H1 (cell line): Measurements from ENCODE around the gene TMEM156. TPM values are rescaled to one million over a fixed set of nuclear protein-coding genes. Genes with fewer than 3 reads are reported as not detected.

Experiments used
- CTCF ChIA-PET: fragments of 300-600 bp; sonication (Branson Sonifier 250); formaldehyde crosslinking; loops from one replicate; lab custom pipeline; 2021; ENCODE audit not compliant: partially characterized antibody; lab: Charles Lee
- POLR2A ChIA-PET: fragments of 300-600 bp; sonication (Branson Sonifier 250); formaldehyde crosslinking; loops from one replicate; lab custom pipeline; 2021; ENCODE audit warnings: inconsistent platforms; ENCODE audit not compliant: partially characterized antibody; lab: Charles Lee
- DNase-seq, 2 experiments: peaks; one replicate each; pipeline versions ENCODE4 v3.0.0 to v3.0.0-alpha.2; 2010 to 2022; ENCODE audit warnings: low spot score in 2 of 2, low read depth in 1 of 2, mixed read lengths in 1 of 2
- FAIRE-seq: peaks from 2 replicates; lab custom pipeline; 2011; peaks lifted over from hg19 to GRCh38; lab: Jason Lieb, UNC
- H2AFZ ChIP-seq: 2 replicates; pipeline ENCODE4 v1.8.1; 2012; ENCODE audit warnings: low read length, inconsistent platforms
- H2AK5ac ChIP-seq: 2 replicates; pipeline ENCODE4 v1.6.1; 2013; ENCODE audit warnings: low read depth, low read length
- H2BK120ac ChIP-seq: replicated peaks from 2 replicates; pipeline ENCODE3; 2013; ENCODE audit warnings: low read depth, low read length, inconsistent platforms
- H2BK12ac ChIP-seq: 2 replicates; pipeline ENCODE4 v1.6.1; 2013; ENCODE audit warnings: low read depth, low read length
- H2BK15ac ChIP-seq: 2 replicates; pipeline ENCODE4 v1.6.1; 2013; ENCODE audit warnings: low read length
- H2BK20ac ChIP-seq: 2 replicates; pipeline ENCODE4 v1.6.1; 2013; ENCODE audit warnings: low read length
- H2BK5ac ChIP-seq: 2 replicates; pipeline ENCODE4 v1.6.1; 2013; ENCODE audit warnings: low read depth, low read length
- H3K14ac ChIP-seq: 2 replicates; pipeline ENCODE4 v1.6.1; 2013; ENCODE audit warnings: inconsistent platforms; ENCODE audit not compliant: insufficient read length
- H3K18ac ChIP-seq: 2 replicates; pipeline ENCODE4 v1.6.1; 2013; ENCODE audit warnings: low read length; ENCODE audit errors: extremely low read depth
- H3K23ac ChIP-seq: 2 replicates; pipeline ENCODE4 v1.6.1; 2013; ENCODE audit warnings: inconsistent platforms; ENCODE audit not compliant: insufficient read length
- H3K23me2 ChIP-seq: 2 replicates; pipeline ENCODE4 v1.6.1; 2013; ENCODE audit warnings: low read depth, low read length
- H3K27ac ChIP-seq: 2 replicates; pipeline ENCODE4 v1.6.1; 2011; ENCODE audit warnings: low read depth, low read length, inconsistent platforms
- H3K27me3 ChIP-seq, 4 experiments: replicated peaks in 1 of 4; 1 replicate in 1 of 4; 2 replicates in 3 of 4; pipeline versions ENCODE4 v1.6.1 to v1.8.1; 2011 to 2013; ENCODE audit warnings: low read length in 3 of 4, mild to moderate bottlenecking in 3 of 4, inconsistent platforms in 2 of 4, mixed read lengths in 2 of 4, moderate library complexity in 1 of 4; ENCODE audit not compliant: control insufficient read depth in 3 of 4, insufficient read depth in 3 of 4; ENCODE audit errors: extremely low read depth in 1 of 4
- H3K36me3 ChIP-seq, 4 experiments: 2 replicates each; pipeline versions ENCODE4 v1.6.1 to v1.8.1; 2011 to 2013; ENCODE audit warnings: mild to moderate bottlenecking in 4 of 4, low read length in 3 of 4, moderate library complexity in 2 of 4, control low read depth in 1 of 4, inconsistent platforms in 1 of 4; ENCODE audit not compliant: insufficient read depth in 4 of 4, control insufficient read depth in 2 of 4
- H3K4ac ChIP-seq: replicated peaks from 2 replicates; pipeline ENCODE3; 2013; ENCODE audit warnings: low read length, low read depth, mixed read lengths, inconsistent platforms; ENCODE audit not compliant: insufficient read length
- H3K4me1 ChIP-seq, 4 experiments: replicated peaks in 1 of 4; 1 replicate in 1 of 4; 2 replicates in 3 of 4; pipeline versions ENCODE4 v1.6.1 to v1.8.1; 2011 to 2013; ENCODE audit warnings: low read length in 3 of 4, inconsistent platforms in 2 of 4, mixed read lengths in 1 of 4; ENCODE audit not compliant: insufficient read depth in 4 of 4, control insufficient read depth in 3 of 4
- H3K4me2 ChIP-seq, 2 experiments: 2 replicates each; pipeline versions ENCODE4 v1.6.1 to v1.8.1; 2011 to 2013; ENCODE audit warnings: low read depth in 2 of 2, low read length in 2 of 2, control low read depth in 1 of 2, inconsistent platforms in 1 of 2, mild to moderate bottlenecking in 1 of 2; ENCODE audit not compliant: insufficient read depth in 1 of 2
- H3K4me3 ChIP-seq, 4 experiments: fragments of 200-600, 300-600 bp in 1 of 4; sonication (generic), shearing (Covaris generic), sonication (Bioruptor Twin) in 1 of 4; 2 replicates each; pipeline versions ENCODE4 v1.5.1 to v1.8.1; 2011 to 2016; ENCODE audit warnings: low read length in 4 of 4, low read depth in 3 of 4, control low read depth in 2 of 4, inconsistent platforms in 2 of 4, mild to moderate bottlenecking in 2 of 4, mixed read lengths in 1 of 4, moderate library complexity in 1 of 4; ENCODE audit not compliant: insufficient read depth in 2 of 4; ENCODE audit errors: extremely low read depth in 1 of 4
- H3K56ac ChIP-seq: replicated peaks from 2 replicates; pipeline ENCODE3; 2013; ENCODE audit warnings: low read depth, mild to moderate bottlenecking, mixed read lengths, low read length, inconsistent platforms; ENCODE audit not compliant: insufficient read length
- H3K79me1 ChIP-seq: 2 replicates; pipeline ENCODE4 v1.6.1; 2013; ENCODE audit warnings: low read depth, low read length, control low read depth
- H3K79me2 ChIP-seq, 2 experiments: 2 replicates each; pipeline versions ENCODE4 v1.6.1 to v1.8.1; 2012 to 2013; ENCODE audit warnings: low read length in 2 of 2, mild to moderate bottlenecking in 2 of 2, inconsistent platforms in 1 of 2; ENCODE audit not compliant: insufficient read depth in 2 of 2, control insufficient read depth in 1 of 2
- H3K9ac ChIP-seq, 4 experiments: replicated peaks in 1 of 4; 1 replicate in 1 of 4; 2 replicates in 3 of 4; pipeline versions ENCODE4 v1.6.1 to v1.8.1; 2011 to 2013; ENCODE audit warnings: low read depth in 3 of 4, low read length in 3 of 4, control low read depth in 2 of 4, mild to moderate bottlenecking in 2 of 4, moderate library complexity in 2 of 4, inconsistent platforms in 1 of 4; ENCODE audit errors: extremely low read depth in 1 of 4
- H3K9me3 ChIP-seq, 2 experiments: 2 replicates each; pipeline versions ENCODE4 v1.6.1 to v1.8.1; 2012 to 2013; ENCODE audit warnings: mild to moderate bottlenecking in 2 of 2, moderate library complexity in 2 of 2, control low read depth in 1 of 2, inconsistent platforms in 1 of 2, low read depth in 1 of 2, low read length in 1 of 2, mixed read lengths in 1 of 2; ENCODE audit not compliant: insufficient read depth in 2 of 2
- H4K20me1 ChIP-seq, 2 experiments: replicated peaks in 1 of 2; 2 replicates each; pipeline versions ENCODE3 to v1.8.1; 2011 to 2013; ENCODE audit warnings: inconsistent platforms in 2 of 2, low read length in 2 of 2, mild to moderate bottlenecking in 1 of 2; ENCODE audit not compliant: insufficient read depth in 2 of 2, control insufficient read depth in 1 of 2
- H4K5ac ChIP-seq: 2 replicates; pipeline ENCODE4 v1.6.1; 2013; ENCODE audit warnings: low read length, low read depth, mixed read lengths, inconsistent platforms; ENCODE audit not compliant: insufficient read length
- H4K8ac ChIP-seq: 2 replicates; pipeline ENCODE4 v1.8.0; 2013; ENCODE audit warnings: mild to moderate bottlenecking, moderate library complexity, low read length, inconsistent platforms; ENCODE audit not compliant: insufficient read depth; ENCODE audit errors: extremely low read depth
- H4K91ac ChIP-seq: replicated peaks from 2 replicates; pipeline ENCODE3; 2013; ENCODE audit warnings: low read length, mixed read lengths, inconsistent platforms; ENCODE audit not compliant: insufficient read length
- BRCA1 ChIP-seq: IDR thresholded peaks from 2 replicates; pipeline ENCODE4 v1.6.1; 2012; ENCODE audit warnings: low read depth, low read length, improper control_type of control experiment
- CTBP2 ChIP-seq: IDR thresholded peaks from 2 replicates; pipeline ENCODE4 v1.7.0; 2011; ENCODE audit warnings: borderline replicate concordance, mild to moderate bottlenecking, moderate library complexity, mixed read lengths, low read length; ENCODE audit not compliant: insufficient read depth, insufficient read length
- KDM5A ChIP-seq: fragments of 200-600 bp; IDR thresholded peaks from 2 replicates; pipeline ENCODE4 v1.7.1; 2012; ENCODE audit warnings: mild to moderate bottlenecking, low read length, inconsistent platforms, mixed read lengths
- RFX5 ChIP-seq: IDR thresholded peaks from 2 replicates; pipeline ENCODE4 v1.6.1; 2011; ENCODE audit warnings: low read depth, low read length, improper control_type of control experiment, borderline replicate concordance
- SIX5 ChIP-seq: IDR thresholded peaks from 2 replicates; pipeline ENCODE4 v1.6.1; 2011; ENCODE audit warnings: mild to moderate bottlenecking, low read depth, low read length
- SUZ12 ChIP-seq: fragments of 200-600 bp; sonication (generic); IDR thresholded peaks from 2 replicates; pipeline ENCODE4 v1.6.1; 2012; ENCODE audit warnings: mild to moderate bottlenecking, inconsistent platforms, low read length, moderate library complexity, mixed read lengths
- TBP ChIP-seq: IDR thresholded peaks from 2 replicates; pipeline ENCODE4 v1.6.1; 2011; ENCODE audit warnings: low read depth, low read length, improper control_type of control experiment
- TCF12 ChIP-seq: IDR thresholded peaks from 2 replicates; pipeline ENCODE4 v1.6.1; 2011; ENCODE audit warnings: low read depth, mild to moderate bottlenecking, low read length
- WGBS, 2 experiments: shearing (Covaris generic) in 1 of 2; methylation state at CpG; one replicate each; pipeline versions ENCODE4 v1.1.6 to v1.1.7; 2013 to 2015; ENCODE audit warnings: low lambda C conversion rate in 2 of 2, mixed read lengths in 2 of 2, inconsistent platforms in 1 of 2, low coverage in 1 of 2, missing lambda C conversion rate in 1 of 2; ENCODE audit not compliant: insufficient replicate concordance in 2 of 2, insufficient coverage in 1 of 2, insufficient read length in 1 of 2; ENCODE audit errors: extremely low coverage in 1 of 2, missing lambda C conversion rate in 1 of 2; 5-methylcytosine and 5-hydroxymethylcytosine counted together
- polyA plus RNA-seq, 7 experiments: library from polyadenylated mRNA; depleted of rRNA in 3 of 7; stranded (reverse) in 5 of 7; unstranded in 2 of 7; fragments of >200 nt in 5 of 7; fragments of 200-250 nt in 2 of 7; gene quantifications; 1 replicate in 5 of 7; 2 replicates in 1 of 7; 4 replicates in 1 of 7; pipeline versions ENCODE4 v1.2.1 to v1.2.3, GENCODE V29; 2011 to 2013; ENCODE audit warnings: missing spikeins in 2 of 7, mixed read lengths in 2 of 7
- total RNA-seq: library from RNA; stranded (reverse); fragmentation: NEBNext Ultra II Directional; extraction: Animal tissue kit (Norgen Biotek cat#: 25700); gene quantifications from 2 replicates; pipeline ENCODE4 v1.2.1, GENCODE V29; 2021

TMEM156 gene
- total and polyA plus RNA-seq, 2 of the 8 experiments (the other 6 are each of a cell fraction or from before 2014, with no cell fraction given) = not detected

DNA sequence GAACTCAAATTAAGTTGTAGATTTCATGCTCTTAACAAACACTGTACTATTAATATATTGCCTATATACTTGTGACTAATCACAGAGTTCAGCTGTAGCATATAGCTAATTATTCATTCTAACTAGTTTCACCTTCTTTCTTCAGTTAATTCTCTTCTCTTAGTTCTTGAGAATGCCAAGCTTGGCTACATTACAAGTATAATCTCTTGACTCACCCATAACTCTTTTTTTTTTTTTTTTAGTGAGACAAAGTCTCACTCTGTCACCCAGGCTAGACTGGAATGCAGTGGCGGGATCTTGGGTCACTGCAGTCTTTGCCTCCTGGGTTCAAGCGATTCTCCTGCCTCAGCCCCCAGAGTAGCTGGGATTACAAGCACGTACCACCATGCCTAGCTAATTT lies 35.2 kb upstream of the TMEM156 start:
- no peak overlapping the region for H4K8ac ChIP-seq
- no peak for FAIRE-seq
- no peak overlapping the region for H3K4me2 ChIP-seq
- peaks cover 0 to 2% of the 10 kb centered on the region in 2 experiments for H4K20me1 ChIP-seq
- H3K27me3 ChIP-seq = no peaks in the 10 kb centered on the region
- no peaks in the 10 kb centered on the region for H3K36me3 ChIP-seq
- H2AFZ ChIP-seq = no peak overlapping the region
- TF ChIP-seq RFX5 (no peak), TCF12 (no peak), TBP (no peak), CTBP2 (no peak), SIX5 (no peak), SUZ12 (no peak), KDM5A (no peak), BRCA1 (no peak)
- no peak overlapping the region for H2BK120ac ChIP-seq
- no peak overlapping the region for H3K4ac ChIP-seq
- H2BK20ac ChIP-seq = no peak overlapping the region
- H3K79me1 ChIP-seq = no peaks in the 10 kb centered on the region
- H4K91ac ChIP-seq = no peak overlapping the region
- H3K56ac ChIP-seq = no peak overlapping the region
- no peak overlapping the region for H2BK5ac ChIP-seq
- no peak overlapping the region for H4K5ac ChIP-seq
- no peak overlapping the region for H3K4me3 ChIP-seq
- no peak overlapping the region for H2AK5ac ChIP-seq
- peaks cover 0 to 4% of the 10 kb centered on the region in 2 experiments; a peak in 1 of 4 replicates for H3K79me2 ChIP-seq
- no peak overlapping the region for H3K18ac ChIP-seq
- H3K27ac ChIP-seq = no peak overlapping the region
- ChIA-PET CTCF (interaction anchor here (0.7 kb wide), 1 partner anchor 39 kb away, joined by 3 read pairs; no protein-coding TSS in a partner anchor), POLR2A (no interaction called here)
- WGBS, 2 experiments = 98% methylated on average over 3 of the region's 3 CpGs; no CpG with 5 or more reads in 1 of the 2 experiments
- H3K4me1 ChIP-seq = peaks cover 2 to 4% (median 4%) of the 10 kb centered on the region in 4 experiments; a peak in 3 of 7 replicates
- no peaks in the 10 kb centered on the region for H3K9me3 ChIP-seq
- no peak overlapping the region for H2BK15ac ChIP-seq
- H3K14ac ChIP-seq = no peak overlapping the region
- H3K23ac ChIP-seq = no peak overlapping the region
- no peaks in the 10 kb centered on the region for H3K23me2 ChIP-seq
- no peak overlapping the region for H2BK12ac ChIP-seq
- H3K9ac ChIP-seq = no peak overlapping the region
- DNase-seq = no peak
